SW480 (cell line): ENCODE measurements around the gene TTC24.
"Not testable (repeated sequence)": the region's sequence is repeated elsewhere in the genome, so short reads cannot be mapped to it uniquely, and the experiment has no call there.

Experiments used
- DNase-seq: peaks from one replicate; pipeline ENCODE4 v3.0.0-alpha.2; 2016; ENCODE audit warnings: low spot score

Gene TTC24

DNA sequence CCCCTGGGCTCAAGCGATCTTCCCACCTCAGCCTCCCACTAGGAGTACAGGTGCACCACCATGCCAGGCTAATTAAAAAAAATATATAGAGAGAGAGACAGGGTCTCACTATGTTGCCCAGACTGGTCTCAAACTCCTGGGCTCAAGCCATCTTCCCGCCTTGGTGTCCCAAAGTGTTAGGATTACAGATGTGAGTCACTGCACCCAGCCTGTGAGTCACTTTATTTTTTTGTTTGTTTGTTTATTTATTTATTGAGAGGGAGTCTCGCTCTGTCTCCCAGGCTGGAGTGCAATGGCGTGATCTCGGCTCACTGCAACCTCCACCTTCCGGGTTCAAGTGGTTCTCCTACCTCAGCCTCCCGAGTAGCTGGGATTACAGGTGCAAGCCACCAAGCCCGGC lies 8.4 kb downstream of the TTC24 start:
- DNase-seq, result not testable (repeated sequence)

DNA sequence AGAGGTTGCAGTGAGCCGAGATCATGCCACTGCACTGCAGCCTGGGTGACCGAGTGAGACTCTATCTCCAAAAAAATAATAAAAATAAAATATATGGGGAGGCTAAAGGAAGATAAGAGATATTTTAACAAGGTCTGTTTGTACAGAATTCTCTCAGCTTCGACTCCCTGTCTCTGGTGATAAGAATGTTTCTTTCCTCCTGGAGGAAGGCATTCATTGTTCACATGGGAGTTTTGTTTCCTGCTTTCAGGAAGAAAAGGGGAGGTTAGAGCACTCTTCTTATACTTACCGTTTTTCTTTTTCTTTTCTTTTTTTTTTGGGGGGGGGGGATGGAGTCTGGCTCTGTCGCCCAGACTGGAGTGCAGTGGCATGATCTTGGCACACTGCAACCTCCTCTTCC lies 10.0 kb downstream of the TTC24 start:
- DNase-seq, result no peak

DNA sequence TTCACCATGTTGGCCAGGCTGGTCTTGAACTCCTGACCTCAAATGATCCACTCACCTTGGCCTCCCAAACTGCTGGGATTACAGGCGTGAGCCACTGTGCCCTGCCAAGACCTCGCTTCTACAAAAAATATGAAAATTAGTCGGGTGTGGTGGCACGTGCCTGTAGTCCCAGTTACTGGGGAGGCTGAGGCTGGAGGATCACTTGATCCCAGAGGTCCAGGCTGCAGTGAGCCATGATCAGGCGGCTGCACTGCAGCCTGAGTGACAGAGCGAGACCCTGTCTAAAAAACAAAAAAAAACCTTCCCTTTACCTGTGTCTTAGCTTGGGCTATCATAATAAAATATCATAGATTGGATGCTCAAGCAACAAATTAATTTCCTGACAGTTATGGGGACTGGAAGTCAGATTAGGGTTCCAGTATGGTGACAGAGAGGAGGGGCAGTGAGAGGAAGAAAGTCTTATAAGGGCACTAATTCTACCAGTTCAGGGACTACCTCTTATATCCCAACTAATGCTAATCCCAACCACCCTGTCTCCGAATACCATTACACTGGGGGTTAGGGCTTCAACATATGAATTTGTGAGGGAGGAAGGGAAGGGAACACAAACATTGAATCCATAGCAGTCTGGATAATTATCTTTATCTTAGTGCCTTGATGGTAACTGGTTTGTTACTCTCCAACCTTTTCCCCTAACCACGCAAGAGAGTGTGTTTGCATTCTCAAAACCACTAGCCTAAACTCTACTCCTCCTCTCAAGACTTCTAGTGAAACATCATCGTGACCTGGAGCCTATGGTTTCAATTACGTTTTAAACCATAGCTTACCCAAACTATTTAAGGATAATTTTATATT lies 11.0 kb downstream of the TTC24 start:
- DNase-seq, result no peak

DNA sequence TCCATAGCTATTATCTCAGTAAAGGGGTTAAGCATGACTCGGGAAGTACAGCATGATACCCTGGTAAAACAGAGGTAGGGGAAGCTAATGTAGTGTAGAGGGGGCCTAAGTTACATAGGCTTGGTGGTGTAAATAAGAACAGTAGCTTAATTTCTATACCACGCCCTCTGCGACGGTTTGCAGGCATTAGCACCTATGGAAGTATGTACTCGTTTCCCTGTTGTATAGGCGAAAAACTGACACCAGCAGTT lies 11.6 kb downstream of the TTC24 start:
- DNase-seq, result no peak

DNA sequence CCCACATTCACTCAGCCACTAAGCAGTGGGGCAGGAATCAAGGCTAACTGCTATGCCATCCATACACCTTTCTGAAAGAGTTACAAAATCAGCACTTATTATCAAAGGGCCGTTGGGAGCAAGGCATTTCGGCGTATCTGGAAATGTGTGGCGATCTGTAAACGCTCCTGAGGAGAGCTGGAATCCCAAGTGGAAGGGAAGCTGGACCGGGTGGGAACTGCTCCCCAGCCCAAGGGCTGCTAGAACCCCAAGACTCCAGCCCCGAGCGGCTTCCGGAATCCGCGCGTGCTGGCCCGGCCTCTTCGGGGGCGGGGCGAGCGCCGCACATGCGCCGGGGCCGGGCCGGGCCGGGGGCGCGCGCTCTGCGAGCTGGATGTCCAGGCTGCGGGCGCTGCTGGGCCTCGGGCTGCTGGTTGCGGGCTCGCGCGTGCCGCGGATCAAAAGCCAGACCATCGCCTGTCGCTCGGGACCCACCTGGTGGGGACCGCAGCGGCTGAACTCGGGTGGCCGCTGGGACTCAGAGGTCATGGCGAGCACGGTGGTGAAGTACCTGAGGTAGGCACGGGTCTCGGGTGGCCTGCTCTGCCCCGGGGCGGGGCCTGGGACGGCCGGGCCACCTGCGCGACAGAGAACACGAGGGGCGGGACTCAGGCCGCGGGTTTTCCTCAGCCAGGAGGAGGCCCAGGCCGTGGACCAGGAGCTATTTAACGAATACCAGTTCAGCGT lies 12.1 kb downstream of the TTC24 start, which contains the start of gene NAXE:
NAXE (plus strand) TSS at position 345 of the 726 bp plus-strand sequence; CDS start at position 374, 29 bp downstream.
- DNase-seq, result peak; percentile 71

DNA sequence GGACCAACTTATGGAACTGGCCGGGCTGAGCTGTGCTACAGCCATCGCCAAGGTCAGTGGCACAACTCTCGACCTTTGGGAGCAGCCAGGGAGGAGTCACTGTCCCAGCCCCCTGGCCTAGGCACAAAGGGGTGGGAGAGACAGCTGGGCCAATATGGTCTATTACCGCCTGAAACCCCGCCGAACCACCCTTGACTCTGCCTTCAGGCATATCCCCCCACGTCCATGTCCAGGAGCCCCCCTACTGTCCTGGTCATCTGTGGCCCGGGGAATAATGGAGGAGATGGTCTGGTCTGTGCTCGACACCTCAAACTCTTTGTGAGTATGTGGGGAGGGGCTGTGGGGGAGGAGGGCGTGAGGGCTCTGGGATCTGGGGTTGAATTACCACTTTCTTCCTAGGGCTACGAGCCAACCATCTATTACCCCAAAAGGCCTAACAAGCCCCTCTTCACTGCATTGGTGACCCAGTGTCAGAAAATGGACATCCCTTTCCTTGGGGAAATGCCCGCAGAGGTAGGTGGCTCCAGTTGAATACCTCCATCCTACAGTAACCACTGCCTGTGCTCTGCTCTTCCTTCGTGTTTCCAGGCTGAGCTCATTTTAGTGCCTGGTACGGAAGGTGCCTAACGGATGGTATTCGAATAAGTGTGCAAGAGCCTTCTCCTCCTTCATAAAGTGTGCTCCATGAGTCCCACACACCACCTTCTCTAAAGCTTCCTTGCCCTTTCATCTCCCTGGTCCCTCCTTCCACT lies 12.8 kb downstream of the TTC24 start:
- DNase-seq, result no peak

DNA sequence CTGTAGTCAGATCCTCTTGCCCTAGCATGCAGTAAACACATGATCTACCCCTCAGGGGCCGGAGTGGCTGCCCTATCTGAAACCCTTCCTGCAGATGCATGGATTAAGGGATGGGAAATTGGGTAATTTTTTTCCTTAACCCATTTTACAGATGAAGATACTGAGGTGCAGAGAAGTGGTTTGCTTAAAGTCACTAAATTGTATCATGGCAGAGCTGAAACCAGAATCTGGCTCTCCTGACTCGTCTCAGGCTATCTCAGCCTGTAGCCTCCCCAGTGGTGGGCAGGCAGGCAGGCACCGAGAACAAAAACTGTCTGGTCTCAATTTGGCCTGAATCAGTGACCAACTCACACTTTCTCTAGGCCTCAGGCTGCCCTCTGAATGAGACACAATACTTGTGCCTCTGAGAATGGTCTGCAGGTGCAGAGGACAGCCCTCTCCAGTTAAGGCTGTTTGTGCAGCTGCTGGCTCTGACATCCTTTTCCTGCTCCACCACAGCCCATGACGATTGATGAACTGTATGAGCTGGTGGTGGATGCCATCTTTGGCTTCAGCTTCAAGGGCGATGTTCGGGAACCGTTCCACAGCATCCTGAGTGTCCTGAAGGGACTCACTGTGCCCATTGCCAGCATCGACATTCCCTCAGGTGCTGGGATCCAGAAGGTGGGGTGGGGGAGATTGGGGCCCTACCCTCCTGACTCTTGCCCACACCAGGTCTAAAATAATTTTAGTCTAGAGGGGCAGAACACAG lies 13.6 kb downstream of the TTC24 start:
- DNase-seq, result no peak

DNA sequence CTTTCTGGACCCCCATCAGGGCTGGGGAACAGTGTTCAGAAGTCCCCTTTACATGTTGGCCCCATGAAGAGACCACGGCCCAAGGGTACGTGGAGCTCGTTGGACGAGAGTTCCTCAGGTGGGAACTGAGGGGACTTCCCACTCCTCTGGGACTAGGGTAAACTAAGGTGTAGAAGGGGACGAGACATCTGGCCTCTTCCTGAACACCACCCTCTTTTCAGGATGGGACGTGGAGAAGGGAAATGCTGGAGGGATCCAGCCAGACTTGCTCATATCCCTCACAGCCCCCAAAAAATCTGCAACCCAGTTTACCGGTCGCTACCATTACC lies 14.1 kb downstream of the TTC24 start:
- DNase-seq, result no peak

DNA sequence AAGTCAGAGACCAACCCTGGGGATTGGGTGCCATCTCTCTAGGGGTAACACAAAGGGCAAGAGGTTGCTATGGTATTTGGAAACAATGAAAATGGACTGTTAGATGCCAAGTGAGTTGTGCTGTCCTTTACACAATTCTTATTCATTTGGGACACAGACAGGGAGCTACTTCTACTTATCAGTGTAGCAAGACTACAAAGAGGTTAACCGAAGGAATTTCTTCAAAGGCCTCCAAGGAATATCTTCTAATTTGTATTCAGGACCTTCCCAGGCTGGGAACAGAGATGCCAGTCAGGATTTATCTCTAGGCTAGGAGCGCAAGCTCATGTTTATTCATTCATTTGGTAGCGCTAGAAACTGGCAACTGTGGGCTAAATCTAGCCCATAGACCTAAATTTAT lies 14.7 kb downstream of the TTC24 start:
- DNase-seq, result no peak

DNA sequence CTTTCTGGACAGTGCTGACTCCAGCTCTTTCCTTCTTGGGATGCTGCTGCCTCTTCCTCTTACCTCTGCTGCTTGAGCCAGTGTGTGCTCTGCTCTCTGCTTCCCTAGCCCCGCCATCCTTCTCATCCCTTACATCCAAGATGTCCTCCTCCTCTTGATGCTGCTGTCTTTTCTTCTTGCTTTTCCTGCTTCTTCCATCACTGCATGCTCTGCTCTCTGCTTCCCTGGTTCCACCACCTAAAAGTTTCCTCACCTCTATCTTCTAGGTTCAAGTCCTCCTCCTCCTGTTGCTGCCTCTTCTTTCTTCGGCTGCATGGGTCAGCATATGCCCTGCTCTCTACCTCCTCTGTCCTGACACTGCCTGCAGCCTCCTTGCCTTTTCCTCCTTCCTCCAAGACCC lies 15.5 kb downstream of the TTC24 start:
- no peak for DNase-seq

DNA sequence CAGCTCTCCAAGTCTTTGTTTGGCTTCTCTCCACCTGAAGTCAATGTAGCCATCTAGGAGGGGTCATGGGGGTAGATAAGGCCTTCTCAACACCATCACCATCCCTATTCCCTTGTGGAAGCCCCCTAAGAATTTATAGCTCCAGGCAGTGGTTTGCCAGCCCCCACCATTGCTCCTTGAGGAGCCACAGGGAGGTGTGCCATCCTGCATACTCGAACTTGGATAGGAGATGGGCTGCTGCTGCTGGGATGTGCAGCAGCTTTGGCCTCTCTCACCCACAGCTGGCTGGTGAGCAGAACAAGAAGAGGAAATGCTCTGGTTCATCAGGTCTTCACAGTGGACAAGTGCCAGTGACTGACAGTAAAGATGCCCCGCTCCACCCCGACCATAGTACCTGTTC lies 16.9 kb downstream of the TTC24 start:
- DNase-seq, result no peak

DNA sequence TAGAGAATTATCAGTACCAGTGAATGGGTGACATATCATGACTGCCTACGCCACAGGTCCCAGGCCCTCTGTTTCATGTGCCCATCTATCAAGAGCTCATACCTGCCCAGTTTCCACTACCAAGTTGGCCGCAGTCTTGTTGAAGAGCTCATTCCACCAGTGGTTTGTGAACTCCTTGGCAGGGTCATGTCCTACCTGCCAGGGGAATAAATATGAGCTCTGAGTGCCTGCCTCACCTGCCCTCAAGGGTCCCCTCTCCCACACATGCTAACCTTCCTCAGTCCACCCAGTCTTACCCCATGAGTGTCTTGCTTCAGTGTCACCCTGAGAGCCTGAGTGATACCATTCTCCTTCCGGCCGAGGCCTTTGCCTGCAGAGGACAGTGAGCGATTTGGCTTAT lies 18.6 kb downstream of the TTC24 start:
- DNase-seq, result no peak

DNA sequence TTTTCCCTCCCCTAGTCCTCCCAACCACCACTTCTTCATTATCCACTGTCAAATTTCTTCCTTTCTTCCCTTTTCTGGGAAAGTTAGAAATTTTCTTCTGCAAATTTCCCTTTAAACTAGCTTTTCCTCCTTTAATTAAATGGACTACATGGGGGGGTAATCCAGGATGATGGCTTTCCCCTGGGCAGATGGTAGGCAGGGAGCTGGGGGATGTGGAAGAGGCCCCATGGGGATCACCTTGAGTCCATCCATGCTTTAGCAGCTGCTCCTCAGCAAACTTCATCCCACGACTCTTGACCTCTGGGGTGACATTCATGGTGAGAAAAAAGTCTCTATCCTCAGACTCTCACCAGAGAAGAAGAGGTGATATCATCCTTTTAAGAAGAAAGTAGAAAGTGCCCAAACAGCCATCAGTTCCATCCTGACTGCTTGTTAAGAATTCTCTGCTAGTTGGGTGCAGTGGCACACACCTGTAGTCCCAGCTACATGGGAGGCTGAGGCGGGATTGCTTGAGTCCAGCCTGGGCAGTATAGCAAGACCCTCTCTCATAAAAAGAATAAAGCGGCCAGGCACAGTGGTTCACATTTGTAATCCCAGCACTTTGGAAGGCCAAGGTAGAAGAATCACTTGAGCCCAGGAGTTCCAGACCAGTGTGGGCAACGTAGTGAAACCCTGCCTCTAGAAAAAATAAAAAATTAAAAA lies 19.4 kb downstream of the TTC24 start:
- no peak for DNase-seq

DNA sequence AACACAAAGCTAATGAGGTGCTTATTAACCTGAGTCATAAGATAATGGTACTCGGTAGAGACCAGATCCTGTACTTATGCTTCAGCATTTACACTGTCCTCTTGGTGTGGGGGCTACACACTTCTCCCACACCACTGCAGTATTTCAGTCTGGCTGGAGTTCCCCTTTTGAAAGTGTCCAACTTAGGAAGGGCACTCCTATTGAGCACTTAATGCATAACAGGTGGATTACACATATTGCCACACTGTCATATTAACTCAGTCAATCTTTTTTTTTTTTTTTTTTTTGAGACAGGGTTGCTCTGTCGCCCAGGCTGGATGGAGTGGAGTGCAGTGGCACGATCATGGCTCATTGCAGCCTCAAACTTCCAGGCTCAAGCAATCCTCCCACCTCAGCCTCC lies 20.3 kb downstream of the TTC24 start:
- peak; percentile 49 for DNase-seq

DNA sequence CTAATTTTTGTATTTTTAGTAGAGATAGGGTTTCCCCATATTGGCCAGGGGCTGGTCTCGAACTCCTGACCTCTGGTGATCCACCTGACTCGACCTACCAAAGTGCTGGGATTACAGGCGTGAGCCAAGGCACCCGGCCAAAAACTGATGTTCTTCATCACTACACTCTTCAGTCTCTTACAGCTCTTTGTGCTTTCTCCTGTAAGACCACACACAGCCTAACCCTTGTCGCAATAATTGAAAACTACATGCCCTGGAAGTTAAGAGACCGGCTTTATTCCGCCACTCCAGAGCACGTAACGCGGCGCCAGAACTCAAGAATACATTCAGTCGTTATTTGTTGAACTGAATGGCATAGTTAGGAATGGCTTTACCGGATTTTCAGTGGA lies 21.2 kb downstream of the TTC24 start:
- DNase-seq, result no peak

DNA sequence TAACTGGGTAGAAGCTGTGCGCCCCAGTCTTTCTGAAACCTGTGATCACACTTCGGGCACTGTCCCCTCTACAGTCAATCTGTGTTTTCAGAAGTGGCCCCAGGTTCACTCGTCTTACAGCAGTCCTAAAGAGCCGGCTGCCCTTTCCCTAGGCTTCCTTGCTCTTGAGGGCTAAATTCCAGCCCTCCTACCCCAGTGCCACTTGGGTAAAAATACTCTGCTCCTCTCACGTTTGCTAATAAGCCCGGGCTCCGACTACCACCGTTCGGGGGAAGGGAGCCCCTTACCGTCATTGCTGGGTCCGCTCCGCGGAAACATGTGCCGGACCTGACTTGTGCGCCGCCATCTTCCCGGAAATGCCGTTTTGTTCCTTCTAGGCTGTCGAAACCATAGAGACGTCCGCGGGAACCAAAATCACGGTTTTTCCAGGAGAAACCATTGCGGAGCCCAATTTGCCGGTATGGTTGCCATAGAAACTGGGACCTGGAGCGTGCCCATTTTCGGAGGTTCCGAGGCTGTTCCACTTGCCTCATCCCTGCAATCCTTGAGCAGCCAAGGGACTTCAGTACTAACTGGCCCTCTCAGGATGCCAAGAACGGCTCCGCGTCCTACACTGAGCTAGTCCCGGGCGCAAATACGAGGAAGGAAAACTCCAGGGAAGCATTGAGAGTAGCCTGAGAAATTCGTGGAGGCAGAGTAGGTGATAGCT lies 21.8 kb downstream of the TTC24 start, which contains the start of gene GPATCH4:
GPATCH4 (minus strand) TSS at position 358 of the 709 bp plus-strand sequence.
- peak; percentile 71 for DNase-seq

DNA sequence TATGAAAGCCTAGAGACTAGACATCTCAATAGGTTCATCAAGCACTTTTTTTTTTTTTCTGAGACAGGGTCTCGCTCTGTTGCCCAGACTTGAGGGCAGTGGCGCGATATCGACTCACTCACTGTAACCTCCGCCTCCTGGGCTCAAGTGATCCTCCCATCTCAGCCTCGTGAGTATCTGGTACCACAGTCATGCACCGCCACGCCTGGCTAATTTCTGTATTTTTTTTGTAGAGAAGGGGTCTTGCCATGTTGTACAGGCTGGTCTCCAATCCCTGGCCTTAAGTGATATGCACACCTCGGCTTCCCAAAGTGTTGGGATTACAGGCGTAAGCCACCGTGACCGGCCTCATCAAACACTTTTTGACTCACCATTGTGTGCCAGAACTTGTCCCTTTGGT lies 22.4 kb downstream of the TTC24 start:
- no peak for DNase-seq

DNA sequence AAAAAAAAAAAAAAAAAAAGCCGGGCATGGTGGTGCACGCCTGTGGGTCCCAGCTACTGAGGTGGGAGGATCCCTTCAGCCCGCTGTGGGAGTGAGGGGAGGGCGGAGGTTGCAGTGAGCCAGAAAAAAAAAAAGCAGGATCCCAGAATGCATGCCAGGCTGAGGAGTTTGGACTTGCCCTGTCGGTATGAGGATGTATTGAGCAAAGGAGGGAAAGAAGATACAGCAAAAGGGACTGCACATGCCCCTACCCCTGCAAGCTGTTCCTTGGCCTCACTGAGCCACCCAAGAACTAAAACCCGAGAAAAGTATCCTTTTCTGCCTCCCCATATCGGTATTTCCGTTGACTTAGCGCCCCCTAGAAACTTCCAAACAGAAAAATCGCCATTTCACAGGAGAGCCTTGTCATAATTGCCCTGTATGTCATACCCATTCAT lies 23.1 kb downstream of the TTC24 start:
- no peak for DNase-seq

DNA sequence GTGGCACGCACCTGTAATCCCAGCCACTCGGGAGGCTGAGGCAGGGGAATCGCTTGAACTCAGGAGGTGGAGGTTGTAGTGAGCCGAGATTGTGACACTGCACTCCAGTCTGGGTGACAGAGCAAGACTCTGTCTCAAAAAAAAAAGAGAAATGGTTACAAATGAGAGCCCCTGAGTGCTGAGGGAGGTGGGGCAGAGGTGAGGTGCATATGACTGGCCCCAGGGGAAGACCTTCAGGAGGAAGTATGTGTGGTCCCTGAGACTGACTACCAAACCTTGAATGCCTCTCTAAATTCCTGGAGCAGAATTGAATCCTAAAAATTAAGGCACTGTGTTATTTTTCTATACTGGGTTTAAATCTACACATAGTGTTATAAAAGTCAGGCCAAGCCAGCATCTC lies 27.8 kb downstream of the TTC24 start:
- DNase-seq, result not testable (repeated sequence)

DNA sequence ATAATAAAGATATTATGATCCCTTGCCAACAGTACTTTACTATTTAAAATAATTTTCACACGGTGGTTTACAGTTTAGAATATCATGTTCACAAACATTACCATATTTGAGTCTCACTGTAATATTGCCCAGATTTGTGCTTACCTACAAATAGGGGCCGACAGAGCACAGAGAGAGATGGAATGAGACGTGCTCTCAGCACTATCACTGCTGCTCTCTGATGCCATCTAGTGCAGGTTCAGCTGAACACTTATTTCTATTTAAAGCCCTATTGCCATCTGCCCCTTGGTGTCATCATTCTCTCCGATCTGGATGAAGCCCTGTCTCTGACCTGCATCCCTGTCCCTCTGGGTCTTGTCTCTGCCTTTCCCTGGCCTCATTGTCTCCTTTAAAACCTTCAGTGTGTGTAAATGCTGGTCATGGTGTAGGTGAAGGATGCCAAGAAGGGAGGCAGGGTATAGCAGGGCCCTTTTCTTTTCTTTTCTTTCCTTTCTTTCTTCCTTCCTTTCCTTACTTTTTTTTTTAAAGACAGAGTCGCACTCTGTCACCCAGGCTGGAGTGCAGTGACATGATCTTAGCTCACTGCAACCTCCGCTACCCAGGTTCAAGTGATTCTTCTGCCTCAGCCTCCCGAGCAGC lies 28.6 kb downstream of the TTC24 start:
- DNase-seq, result peak; percentile 84
